ENCODE data around the gene CLUH.
"Not testable (repeated sequence)": the region's sequence is repeated elsewhere in the genome, so short reads cannot be mapped to it uniquely, and the experiment has no call there.

CLUH gene

DNA sequence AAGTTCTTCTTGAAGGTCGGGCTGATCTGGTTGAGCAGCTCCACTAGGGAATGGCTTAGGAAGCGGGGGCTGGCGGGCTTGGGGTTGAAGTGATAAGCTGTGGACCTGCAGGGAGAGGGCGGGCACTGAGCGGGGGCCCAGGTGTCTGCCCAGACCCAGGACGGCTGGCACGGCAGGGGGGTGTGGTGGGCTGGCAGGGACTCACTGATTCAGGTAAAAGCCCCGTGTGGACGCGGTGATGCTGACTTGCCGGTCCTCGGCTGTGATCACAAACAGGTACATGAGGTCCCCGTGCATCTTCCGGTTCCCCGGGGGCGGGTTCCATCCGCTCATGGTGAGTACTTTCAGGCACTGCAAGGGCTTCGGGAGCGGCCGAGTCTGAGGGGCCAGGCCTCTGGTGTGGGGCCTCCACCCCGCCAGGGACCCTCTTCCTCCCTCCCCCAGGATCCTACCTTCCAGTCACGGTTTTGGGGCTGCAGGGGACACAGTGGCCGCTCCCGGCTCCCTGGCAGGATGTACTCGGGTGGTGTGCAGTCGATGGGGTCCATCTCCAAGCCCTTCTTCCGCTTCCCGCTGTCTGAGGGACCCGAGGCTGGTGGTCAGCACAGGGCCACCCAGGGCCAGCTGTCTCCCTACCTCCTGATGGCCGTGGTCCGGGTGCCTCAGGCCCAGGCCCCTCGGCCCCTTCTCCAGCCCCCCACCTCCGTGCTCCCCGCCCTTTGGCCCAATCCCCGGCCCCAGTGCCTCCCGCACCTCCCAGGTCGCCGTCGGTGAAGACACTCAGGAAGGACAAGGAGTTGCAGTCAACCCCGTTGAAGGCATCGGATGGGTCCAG, 10.2 kb downstream of the CLUH start:
- no peak for DNase-seq (ENCODE audit: low read depth in 3 of 3, low spot score in 1 of 3)

DNA sequence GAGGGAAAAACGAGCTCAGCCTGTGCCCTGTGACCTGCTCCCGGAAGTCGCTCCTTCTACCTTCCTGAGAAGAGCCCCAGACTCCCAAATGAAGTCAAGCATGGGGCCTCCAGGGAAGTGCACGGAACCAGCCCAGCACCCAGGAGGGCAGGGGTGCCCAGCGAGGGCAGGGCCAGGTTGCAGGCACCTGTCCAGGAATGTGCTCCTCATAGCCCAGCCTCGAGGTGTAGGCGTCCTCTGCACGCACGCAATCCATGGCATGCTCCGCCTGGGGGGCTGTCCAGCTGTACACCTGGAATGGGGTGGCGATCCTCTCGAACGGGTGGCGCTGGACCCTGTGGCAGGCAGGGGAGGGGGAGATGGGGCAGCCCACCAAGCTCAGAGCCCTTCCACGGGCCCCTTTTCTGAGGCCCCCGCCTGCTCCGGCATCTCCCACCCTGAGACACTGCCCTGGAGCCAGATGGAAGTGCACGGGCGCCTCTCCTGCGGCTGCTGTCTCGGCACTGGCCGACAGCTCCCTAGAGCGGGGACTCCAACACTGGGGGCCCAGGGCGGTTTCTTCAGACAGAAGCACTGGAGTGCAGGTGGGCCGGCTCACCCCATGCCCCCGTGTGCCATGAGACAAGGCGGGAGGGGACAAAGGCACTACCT, 10.9 kb downstream of the CLUH start:
- no peak for DNase-seq (ENCODE audit: low read depth in 3 of 3, low spot score in 1 of 3)

DNA sequence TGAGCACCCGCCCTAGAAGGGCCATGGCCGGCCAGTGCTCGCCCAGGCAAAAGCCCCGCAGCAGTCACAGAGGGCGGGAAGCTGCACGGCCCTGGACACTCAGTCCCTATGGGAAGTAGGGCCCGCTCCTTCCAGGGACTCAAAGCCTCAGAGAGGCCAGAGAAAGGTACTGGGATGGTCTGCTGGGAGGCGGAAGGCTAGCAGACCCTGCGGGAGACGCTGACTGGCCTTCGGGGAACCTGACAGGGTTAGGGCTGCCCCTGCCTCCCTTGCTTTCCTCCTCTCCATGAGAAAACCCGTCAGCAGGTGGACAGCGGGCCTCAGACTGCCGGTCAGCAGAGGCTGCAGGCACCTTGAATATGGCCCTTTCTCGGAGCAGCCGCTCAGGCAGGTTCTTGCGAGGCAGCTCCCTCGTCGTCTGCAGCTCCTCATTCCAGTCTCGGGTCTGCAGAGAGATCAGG, 11.5 kb downstream of the CLUH start:
- no peak for DNase-seq (ENCODE audit: low read depth in 3 of 3, low spot score in 1 of 3)

GRCh38 chr17:2699216-2699805, 12.3 kb downstream of the CLUH start:
- DNase-seq (ENCODE audit: low read depth in 3 of 3, low spot score in 1 of 3), result not testable (repeated sequence)

- no peak for DNase-seq (ENCODE audit: low read depth in 3 of 3, low spot score in 1 of 3)
Observed at GRCh38 chr17:2697611-2698162, 13.9 kb downstream of the CLUH start.

- DNase-seq (ENCODE audit: low read depth in 3 of 3, low spot score in 1 of 3), result no peak
Observed at GRCh38 chr17:2695961-2696760, 15.4 kb downstream of the CLUH start.

DNA sequence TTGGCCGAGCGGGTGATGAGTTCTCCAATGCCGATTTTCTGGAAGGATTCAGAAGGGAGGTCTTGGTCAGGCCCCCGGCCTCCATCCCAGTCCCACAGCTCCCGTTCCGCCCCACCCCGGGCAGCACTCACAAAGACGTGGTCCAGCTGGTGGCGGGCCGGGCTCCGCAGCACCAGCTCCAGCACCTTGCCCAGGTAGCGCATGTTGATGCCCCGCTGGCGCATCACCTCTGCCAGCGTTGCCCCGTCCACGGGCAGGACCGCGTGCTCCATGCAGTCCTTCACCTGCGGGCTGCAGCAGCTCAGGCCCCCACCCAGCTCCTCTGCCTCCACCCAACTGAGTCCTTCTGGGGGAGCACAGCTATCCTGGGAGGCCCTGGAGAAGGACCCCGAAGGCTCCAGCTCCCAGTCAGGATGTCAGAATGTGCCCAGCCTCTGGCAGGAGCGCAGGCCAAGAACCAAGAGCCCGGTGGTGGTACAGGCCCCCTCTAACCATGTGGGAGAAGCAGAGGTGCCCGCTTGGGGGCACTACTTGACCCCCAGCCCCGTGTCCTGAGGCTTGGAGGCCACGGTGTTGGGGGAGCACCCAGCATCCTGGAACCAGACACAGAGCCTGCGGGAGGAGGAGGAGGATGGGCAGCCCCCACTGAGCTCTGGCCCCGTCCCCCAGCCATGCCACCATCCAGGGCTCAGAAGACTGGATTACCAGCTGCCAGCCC, 16.2 kb downstream of the CLUH start:
- DNase-seq (ENCODE audit: low read depth in 3 of 3, low spot score in 1 of 3), result no peak

DNA sequence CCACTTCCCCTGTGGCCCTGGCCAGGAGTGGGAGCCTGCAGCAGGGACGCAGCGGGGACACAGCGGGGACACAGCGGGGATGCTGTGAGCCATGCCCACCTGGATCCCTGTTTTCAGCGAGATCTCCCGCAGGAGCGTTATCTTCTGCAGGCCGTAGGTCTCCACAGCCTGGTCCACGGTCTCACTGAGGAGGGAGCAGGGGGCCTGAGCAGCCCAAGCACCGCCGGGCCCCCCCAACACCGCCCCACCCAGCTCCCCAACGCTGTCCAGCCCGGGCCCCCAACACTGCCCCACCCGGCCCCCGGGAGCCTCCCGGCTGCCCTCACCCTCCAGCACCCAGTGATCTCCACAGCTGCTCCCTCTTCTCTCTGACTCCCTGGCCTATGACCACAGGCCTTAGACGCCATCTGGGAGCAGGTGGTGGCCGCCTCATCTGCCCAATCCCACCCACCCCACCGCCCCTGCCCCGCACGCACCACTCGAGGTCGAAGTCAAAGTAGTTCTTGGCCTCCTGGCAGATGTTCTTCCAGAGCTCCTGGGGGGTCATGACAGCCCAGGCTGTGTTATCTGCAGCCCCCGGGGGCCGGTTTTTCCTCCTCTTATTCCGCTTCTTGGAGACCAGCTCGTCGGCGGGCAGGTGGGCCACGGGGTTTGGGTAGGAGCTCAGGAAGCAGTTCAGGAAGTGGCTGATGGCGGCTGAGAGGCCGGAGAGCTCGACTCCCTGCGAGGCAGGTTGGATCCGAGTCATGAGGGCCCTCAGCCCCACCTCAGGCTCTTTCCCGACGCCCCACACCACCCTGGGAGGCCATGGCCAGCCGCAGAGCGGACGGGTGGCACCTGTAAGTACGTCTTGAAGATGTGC, 17.0 kb downstream of the CLUH start:
- no peak for DNase-seq (ENCODE audit: low read depth in 3 of 3, low spot score in 1 of 3)

DNA sequence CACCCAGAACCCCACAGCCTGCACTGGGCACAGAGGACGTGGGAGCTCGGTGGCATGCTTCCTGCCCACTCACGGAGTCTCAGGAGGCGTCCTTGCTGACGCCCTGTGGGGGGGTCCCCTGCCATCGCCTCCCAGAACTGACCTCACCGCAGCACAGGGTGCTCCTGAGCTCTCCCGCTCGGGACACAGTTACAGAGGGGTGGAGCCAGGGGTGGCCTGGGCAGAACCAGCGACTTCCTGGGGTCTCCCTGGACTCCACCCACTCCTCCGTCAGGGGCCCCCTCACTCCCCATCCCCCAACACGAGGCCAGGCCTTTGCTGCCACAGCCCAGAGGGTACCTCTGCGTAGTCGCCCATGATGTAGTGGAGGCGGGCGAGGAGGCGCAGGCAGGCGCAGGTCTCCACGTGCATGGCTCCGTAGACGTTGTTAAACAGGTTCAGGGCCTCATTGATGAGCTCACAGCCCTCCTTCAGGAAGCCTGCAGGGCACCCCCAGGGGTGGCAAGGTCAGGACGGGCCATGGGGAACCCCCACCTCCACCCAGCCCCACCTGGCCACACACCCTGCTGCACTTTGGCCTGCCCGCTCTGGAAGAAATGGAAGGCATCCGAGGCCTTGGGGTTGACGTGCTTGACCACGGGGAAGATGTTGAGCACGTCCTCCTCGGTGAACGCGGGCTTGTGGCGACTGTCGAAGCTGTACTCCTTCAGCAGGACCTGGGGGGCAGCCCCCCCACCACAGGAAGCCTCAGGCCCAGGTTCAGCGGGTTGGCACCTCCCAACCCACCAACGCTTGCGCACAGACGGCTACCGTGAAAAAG, 17.8 kb downstream of the CLUH start:
- no peak for DNase-seq (ENCODE audit: low read depth in 3 of 3, low spot score in 1 of 3)

- no peak for DNase-seq (ENCODE audit: low read depth in 3 of 3, low spot score in 1 of 3)
Observed at GRCh38 chr17:2692781-2693135, 18.8 kb downstream of the CLUH start.

DNA sequence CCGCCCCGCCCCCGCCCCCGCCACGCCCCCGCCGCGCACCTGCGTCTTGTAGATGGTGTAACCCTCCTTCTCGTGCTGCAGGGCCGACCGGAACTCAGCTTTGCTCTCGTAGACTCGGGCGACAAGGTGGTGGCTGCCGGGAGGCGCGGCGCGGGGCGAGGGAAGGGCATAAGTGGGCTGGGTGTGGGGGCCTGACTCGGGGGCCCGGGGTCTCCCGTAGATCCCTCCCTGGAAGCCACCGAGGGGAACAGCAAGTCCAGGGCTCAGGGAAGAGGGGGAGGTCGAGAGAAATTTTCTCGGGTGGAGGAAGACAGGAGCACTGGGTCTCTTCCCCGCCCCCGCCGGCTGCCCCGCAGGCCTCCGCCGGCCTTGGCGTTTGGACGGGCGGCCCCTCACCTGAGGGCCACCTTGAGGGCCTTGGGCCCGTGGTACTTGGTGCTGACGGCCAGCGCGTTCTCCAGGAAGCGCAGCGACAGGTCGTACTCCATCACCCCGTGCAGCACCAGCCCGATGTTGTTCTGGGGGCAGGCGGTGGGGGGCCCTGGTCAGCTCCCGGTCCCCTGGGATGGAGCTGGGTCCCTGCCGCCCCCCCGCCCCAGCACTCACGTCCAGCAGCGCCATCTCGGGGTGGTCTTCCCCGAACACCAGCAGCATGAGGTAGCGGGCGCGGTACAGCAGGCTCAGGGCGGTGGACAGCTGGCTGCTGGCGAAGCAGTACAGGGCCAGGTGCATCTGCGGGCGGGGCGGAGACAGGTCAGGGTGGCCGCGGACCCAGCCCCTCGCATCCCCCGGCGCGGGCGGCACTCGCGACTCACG, 19.4 kb downstream of the CLUH start:
- DNase-seq (ENCODE audit: low read depth in 3 of 3, low spot score in 1 of 3), result no peak

GRCh38 chr17:2691069-2691871, 20.3 kb downstream of the CLUH start:
- no peak for DNase-seq (ENCODE audit: low read depth in 3 of 3, low spot score in 1 of 3)

- DNase-seq (ENCODE audit: low read depth in 3 of 3, low spot score in 1 of 3), result no peak
Observed at GRCh38 chr17:2690165-2691068, 21.1 kb downstream of the CLUH start.

- DNase-seq (ENCODE audit: low read depth in 3 of 3, low spot score in 1 of 3), result no peak
Observed at GRCh38 chr17:2689411-2690164, 22.0 kb downstream of the CLUH start.

Data from stimulated activated CD4-positive, alpha-beta T cell treated with anti-CD3 and anti-CD28 coated beads, TNF-alpha, amount 100 ng/mL, for 1 hour (primary cell).